Heart left ventricle (tissue), 13 donors: Measurements from ENCODE around the gene ELOVL2.

ENCODE experiments used
- CTCF ChIP-seq, 12 donors: fragments of 200-600 bp; sonication (generic) in 4 of 12; IDR thresholded peaks; one replicate each; pipeline versions ENCODE4 v1.5.0 to v1.8.0; 2018 to 2022; ENCODE audit warnings: antibody characterized with exemption in 12 of 12, mild to moderate bottlenecking in 5 of 12
- POLR2A ChIP-seq, 2 donors: fragments of 450-650 bp; IDR thresholded peaks; one replicate each; pipeline ENCODE4 v1.6.1; 2017; ENCODE audit warnings: antibody characterized with exemption in 2 of 2, mild to moderate bottlenecking in 2 of 2, moderate library complexity in 2 of 2
- donor health status: ischemic (EF 13 %, LVEDD 7.1; RV severe dilation, severe dysfunction).
- donor health status: DM: no; HTN: yes; CAD: no.
- donor health status: DM: no; HTN: no; CAD: no.
- donor health status: ischemic (EF 25% LVEDD 6.9; RV normal size, moderate dysfunction).
- donor health status: ischemic (EF 25% LVEDD 5.7; RV mildly dilated, moderate dysfunction).
- donor health status: ischemic (EF 35%, LVEDD 5.7; RV mildly dilated, moderate dysfunction).
- donor health status: nonischemic (EF 11% LVEDD 7.7; RV severe dilation, severe dysfunction).
- donor health status: DM: yes; HTN: yes; CAD: no.
- donor health status: PGD.
- donor health status: ischemic (EF 29% LVEDD 5.4; RV normal size, mild dysfunction).
- donor health status: nonischemic (EF 23%, LVEDD 6.1; RV moderate dilation, normal function).

DNA sequence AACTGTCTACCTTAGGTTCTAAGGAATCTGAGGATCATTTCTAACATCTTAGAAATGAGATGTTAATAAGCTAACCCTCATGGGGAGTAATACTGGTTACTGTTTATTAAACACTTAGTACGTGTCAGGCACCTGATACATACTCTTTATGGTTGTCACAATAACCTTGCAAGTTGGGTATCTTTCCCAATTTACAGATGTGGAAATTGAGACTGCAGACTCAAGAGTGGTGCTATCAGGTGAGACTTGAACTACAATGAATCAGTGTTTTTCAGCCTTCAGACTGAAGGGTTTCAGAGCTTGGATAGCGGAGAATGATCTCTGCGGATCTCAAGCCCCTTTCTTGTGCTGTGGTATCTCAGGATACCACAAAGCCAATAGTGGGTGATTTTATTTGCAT lies 27.0 kb downstream of the ELOVL2 start:
- TF ChIP-seq POLR2A (IDR thresholded peaks at IDR 0.05) (no peak), CTCF (IDR thresholded peaks at IDR 0.05) (no peak)
